ENCODE data around the gene KIN.

Gene KIN

DNA sequence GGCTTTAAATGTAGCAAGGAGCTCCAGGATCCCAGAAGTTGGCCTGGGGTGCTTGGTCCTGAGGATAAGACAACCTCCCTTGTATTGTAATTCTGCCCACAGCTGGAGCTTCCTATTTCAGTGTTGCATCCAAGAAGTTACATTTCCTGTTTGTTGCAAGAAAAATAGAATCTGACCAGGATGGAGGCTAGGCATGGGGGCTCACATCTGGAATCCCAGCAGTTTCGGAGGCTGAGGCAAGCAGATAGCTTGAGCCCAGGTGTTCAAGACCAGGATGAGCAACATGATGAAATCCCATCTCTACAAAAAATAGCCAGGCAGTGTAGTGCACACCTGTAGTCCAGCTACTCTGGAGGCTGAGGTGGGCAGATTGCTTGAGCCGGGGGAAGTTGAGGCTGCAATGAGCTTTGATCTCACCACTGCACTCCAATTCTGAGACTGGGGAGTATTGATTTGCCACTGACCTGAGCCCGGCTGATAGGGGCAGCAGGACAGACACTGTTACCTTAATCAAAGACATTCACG lies 85.4 kb downstream of the KIN start:
- DNase-seq, result no peak
- no peaks in the 10 kb centered on the region for H3K36me3 Mint-ChIP-seq (ENCODE audit: low read depth)
- no peak overlapping the region for H3K4me3 Mint-ChIP-seq
- no peak for ATAC-seq
- no peaks in the 10 kb centered on the region for H3K4me1 Mint-ChIP-seq
- no peaks in the 10 kb centered on the region for H3K9me3 Mint-ChIP-seq
- peaks cover 36% of the 10 kb centered on the region for H3K27me3 Mint-ChIP-seq
- H3K27ac Mint-ChIP-seq, result no peak overlapping the region

DNA sequence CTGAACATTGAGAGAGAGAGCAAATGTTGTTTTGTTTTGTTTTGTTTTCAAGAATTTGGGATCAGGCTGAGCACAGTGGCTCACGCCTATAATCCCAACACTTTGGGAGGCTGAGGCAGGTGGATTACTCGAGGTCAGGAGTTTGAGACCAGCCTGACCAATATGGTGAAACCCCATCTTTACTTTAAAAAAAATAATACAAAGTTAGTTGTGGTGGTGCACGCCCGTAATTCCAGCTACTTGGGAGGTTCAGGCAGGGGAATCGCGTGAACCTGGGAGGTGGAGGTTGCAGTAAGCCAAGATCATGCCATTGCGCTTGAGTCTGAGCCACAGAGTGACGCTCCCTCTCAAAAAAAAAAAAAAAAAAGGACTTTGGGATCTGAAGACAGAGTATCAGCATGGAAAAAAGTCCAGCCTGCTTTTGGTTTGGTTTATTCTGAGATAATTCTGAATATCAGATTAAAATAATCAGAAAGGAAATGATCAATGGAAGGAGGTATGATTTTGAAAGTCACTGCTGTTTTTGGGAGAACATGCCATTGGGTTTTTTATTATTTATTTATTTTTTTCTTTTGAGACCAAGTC lies 86.5 kb downstream of the KIN start:
- Mint-ChIP-seq H3K4me3 (no peak overlapping the region), H3K27me3 (peaks cover 30% of the 10 kb centered on the region), H3K9me3 (no peaks in the 10 kb centered on the region), H3K36me3 (ENCODE audit: low read depth) (no peaks in the 10 kb centered on the region), H3K4me1 (no peaks in the 10 kb centered on the region), H3K27ac (no peak overlapping the region)
- ATAC-seq (no peak), DNase-seq (no peak)
